Neutrophil (primary cell): ENCODE results near the gene HNRNPC.
"Not testable (repeated sequence)": the region's sequence is repeated elsewhere in the genome, so short reads cannot be mapped to it uniquely, and the experiment has no call there.

Experiments used
- H3K27ac ChIP-seq: fragments of 200-600 bp; sonication (generic); 2 replicates; pipeline ENCODE4 v1.5.1; 2016; ENCODE audit warnings: mild to moderate bottlenecking, moderate library complexity
- H3K27me3 ChIP-seq: fragments of 200-600 bp; sonication (generic); 2 replicates; pipeline ENCODE4 v1.6.0; 2016; ENCODE audit warnings: mild to moderate bottlenecking
- H3K36me3 ChIP-seq: fragments of 200-600 bp; sonication (generic); 2 replicates; pipeline ENCODE4 v1.5.1; 2017
- H3K4me1 ChIP-seq, 2 experiments: fragments of 200-600 bp in 1 of 2; sonication (generic) in 1 of 2; 1 replicate in 1 of 2; 2 replicates in 1 of 2; pipeline versions ENCODE4 v1.5.1 to v1.6.1; 2013 to 2016; ENCODE audit warnings: low read depth in 1 of 2, low read length in 1 of 2, mild to moderate bottlenecking in 1 of 2, moderate library complexity in 1 of 2; ENCODE audit not compliant: control insufficient read depth in 1 of 2, insufficient read depth in 1 of 2
- H3K4me3 ChIP-seq, 2 experiments: fragments of 200-600 bp in 1 of 2; sonication (generic) in 1 of 2; 1 replicate in 1 of 2; 2 replicates in 1 of 2; pipeline ENCODE4 v1.5.1; 2013 to 2016; ENCODE audit warnings: low read depth in 1 of 2, low read length in 1 of 2, mild to moderate bottlenecking in 1 of 2, moderate library complexity in 1 of 2
- H3K9me3 ChIP-seq: fragments of 200-600 bp; sonication (generic); 2 replicates; pipeline ENCODE4 v1.5.1; 2016
- TF ChIP-seq, protein P1 (sequence below): fragments of 200-600 bp; sonication (generic); IDR thresholded peaks from 2 replicates; pipeline ENCODE4 v1.5.1; 2016; ENCODE audit warnings: antibody characterized with exemption

Gene HNRNPC

GRCh38 chr14:21184254-21184653, 85.0 kb downstream of the HNRNPC start:
- Histone ChIP-seq H3K27ac (no peak overlapping the region), H3K4me3 (no peak overlapping the region), H3K4me1 (no peaks in the 10 kb centered on the region), H3K27me3 (no peaks in the 10 kb centered on the region), H3K9me3 (no peaks in the 10 kb centered on the region), H3K36me3 (no peaks in the 10 kb centered on the region)
- TF ChIP-seq, protein P1, sequence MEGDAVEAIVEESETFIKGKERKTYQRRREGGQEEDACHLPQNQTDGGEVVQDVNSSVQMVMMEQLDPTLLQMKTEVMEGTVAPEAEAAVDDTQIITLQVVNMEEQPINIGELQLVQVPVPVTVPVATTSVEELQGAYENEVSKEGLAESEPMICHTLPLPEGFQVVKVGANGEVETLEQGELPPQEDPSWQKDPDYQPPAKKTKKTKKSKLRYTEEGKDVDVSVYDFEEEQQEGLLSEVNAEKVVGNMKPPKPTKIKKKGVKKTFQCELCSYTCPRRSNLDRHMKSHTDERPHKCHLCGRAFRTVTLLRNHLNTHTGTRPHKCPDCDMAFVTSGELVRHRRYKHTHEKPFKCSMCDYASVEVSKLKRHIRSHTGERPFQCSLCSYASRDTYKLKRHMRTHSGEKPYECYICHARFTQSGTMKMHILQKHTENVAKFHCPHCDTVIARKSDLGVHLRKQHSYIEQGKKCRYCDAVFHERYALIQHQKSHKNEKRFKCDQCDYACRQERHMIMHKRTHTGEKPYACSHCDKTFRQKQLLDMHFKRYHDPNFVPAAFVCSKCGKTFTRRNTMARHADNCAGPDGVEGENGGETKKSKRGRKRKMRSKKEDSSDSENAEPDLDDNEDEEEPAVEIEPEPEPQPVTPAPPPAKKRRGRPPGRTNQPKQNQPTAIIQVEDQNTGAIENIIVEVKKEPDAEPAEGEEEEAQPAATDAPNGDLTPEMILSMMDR, result no peak

DNA sequence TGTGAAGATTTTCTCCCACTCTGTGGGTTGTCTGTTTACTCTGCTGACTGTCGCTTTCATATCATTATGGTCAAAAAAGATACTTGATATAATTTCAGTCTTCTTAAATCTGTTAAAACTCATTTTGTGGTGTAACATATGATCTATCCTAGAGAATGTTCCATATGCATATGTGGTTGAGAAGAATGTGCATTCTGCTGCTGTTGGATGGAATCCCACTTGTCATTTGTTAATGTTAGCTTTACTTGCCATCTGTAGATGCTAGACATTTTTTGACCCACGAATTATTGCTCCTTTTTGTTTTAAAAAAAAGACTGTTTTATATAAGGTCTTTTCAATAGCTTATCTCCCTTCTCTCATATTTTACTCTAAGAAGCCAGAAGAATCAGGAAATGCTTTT, 87.1 kb downstream of the HNRNPC start:
- Histone ChIP-seq H3K27ac (no peak overlapping the region), H3K27me3 (no peaks in the 10 kb centered on the region), H3K4me1 (no peaks in the 10 kb centered on the region), H3K4me3 (no peak overlapping the region), H3K9me3 (no peaks in the 10 kb centered on the region), H3K36me3 (no peaks in the 10 kb centered on the region)
- TF ChIP-seq, protein P1, result no peak

GRCh38 chr14:21171128-21171527, 98.1 kb downstream of the HNRNPC start:
- H3K4me3 ChIP-seq, result no peak overlapping the region
- peaks cover 12% of the 10 kb centered on the region for H3K27me3 ChIP-seq
- no peaks in the 10 kb centered on the region for H3K36me3 ChIP-seq
- H3K4me1 ChIP-seq, result no peaks in the 10 kb centered on the region
- TF ChIP-seq, protein P1, result no peak
- no peak overlapping the region for H3K27ac ChIP-seq
- no peaks in the 10 kb centered on the region for H3K9me3 ChIP-seq

- Histone ChIP-seq H3K27me3 (peaks cover 22% of the 10 kb centered on the region), H3K27ac (no peak overlapping the region), H3K9me3 (no peaks in the 10 kb centered on the region), H3K36me3 (no peaks in the 10 kb centered on the region), H3K4me1 (no peaks in the 10 kb centered on the region), H3K4me3 (no peak overlapping the region)
- TF ChIP-seq, protein P1, result no peak
Observed at GRCh38 chr14:21169573-21169972, 99.7 kb downstream of the HNRNPC start.

- no peaks in the 10 kb centered on the region for H3K9me3 ChIP-seq
- TF ChIP-seq, protein P1, result no peak
Observed at GRCh38 chr14:21168055-21168454, 101.2 kb downstream of the HNRNPC start.

GRCh38 chr14:21165670-21166069, 103.6 kb downstream of the HNRNPC start:
- peaks cover 36% of the 10 kb centered on the region for H3K27me3 ChIP-seq
- not testable (repeated sequence) for H3K27ac ChIP-seq, H3K4me3 ChIP-seq, H3K9me3 ChIP-seq, H3K36me3 ChIP-seq, H3K4me1 ChIP-seq

More at GRCh38 chr14:21168055-21168454, 101.2 kb downstream of the HNRNPC start:
- no peak overlapping the region for H3K4me3 ChIP-seq
- no peak overlapping the region for H3K27ac ChIP-seq
- H3K4me1 ChIP-seq, result no peaks in the 10 kb centered on the region
- H3K36me3 ChIP-seq, result no peaks in the 10 kb centered on the region
- peaks cover 27% of the 10 kb centered on the region for H3K27me3 ChIP-seq

DNA sequence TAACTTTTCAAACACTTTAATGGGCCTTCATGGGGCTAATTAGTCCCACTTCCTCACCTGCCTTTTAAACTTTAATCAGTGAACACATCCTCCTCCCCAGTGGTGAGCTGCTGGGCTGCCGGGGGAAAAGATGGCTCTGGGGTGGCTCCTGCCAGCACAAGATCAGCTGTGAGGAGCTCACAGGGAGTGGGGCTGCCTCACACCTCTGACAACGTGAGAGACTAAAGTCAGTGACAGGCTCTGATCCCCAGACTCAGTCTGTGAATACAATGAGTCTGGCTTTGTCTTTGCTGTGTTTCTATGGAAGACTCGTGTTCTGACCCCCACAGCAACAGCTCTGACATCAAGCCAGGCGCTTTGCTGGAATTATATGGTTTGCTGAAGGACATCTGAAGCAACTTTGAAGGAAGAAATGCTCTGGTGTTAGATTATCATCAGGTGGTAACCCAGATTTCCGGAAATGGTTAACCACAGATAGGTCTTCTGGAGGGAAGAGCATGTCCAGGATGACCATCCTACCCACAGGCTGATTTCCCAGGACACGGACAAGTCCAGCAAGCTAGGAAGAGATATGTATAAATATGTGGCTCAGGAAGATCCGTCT, 104.1 kb downstream of the HNRNPC start:
- H3K4me1 ChIP-seq, H3K4me3 ChIP-seq, H3K36me3 ChIP-seq, H3K9me3 ChIP-seq, H3K27ac ChIP-seq: not testable (repeated sequence)
- peaks cover 36% of the 10 kb centered on the region for H3K27me3 ChIP-seq
